K562 (cell line): ENCODE results near the gene UBA1. TPM values are rescaled to one million over a fixed set of nuclear protein-coding genes. Genes with fewer than 3 reads are reported as not detected.
A peak's percentile ranks its signal among the peaks of the same experiment; 100 is the strongest.

ENCODE experiments used
- ATAC-seq: fragments of 200-7000 bp; cut with Tn5 transposase; 3 replicates; pipeline ENCODE4 v1.9.1; 2020; ENCODE audit warnings: moderate library complexity
- BruUV-seq: library from RNA; stranded (reverse); fragments of 400-500 nt; replicated peaks from 2 replicates; lab custom pipeline; 2021; lab: Mats Ljungman, UMichigan
- CTCF ChIA-PET: fragments of 300-600 bp; formaldehyde crosslinking; extraction: SDS; loops from one replicate; lab custom pipeline; 2021; ENCODE audit warnings: low intra/inter-chr PET ratio; lab: Yijun Ruan, JAX
- POLR2A ChIA-PET: fragments of 300-600, 350-650 bp; sonication (Branson Sonifier 250); formaldehyde crosslinking; extraction: SDS; loops from one replicate; lab custom pipeline; 2021; ENCODE audit warnings: antibody characterized with exemption, inconsistent platforms; lab: Yijun Ruan, JAX
- DNase-seq, 4 experiments: peaks; one replicate each; pipeline versions ENCODE4 v3.0.0 to v3.0.0-alpha.2; 2011 to 2018; ENCODE audit warnings: low spot score in 3 of 4, mixed read lengths in 3 of 4; ENCODE audit errors: extremely low read depth in 1 of 4
- FAIRE-seq: peaks from 2 replicates; lab custom pipeline; 2011; peaks lifted over from hg19 to GRCh38; lab: Jason Lieb, UNC
- H2AFZ ChIP-seq: 2 replicates; pipeline ENCODE4 v1.6.0; 2011; ENCODE audit warnings: low read depth, low read length, control low read depth, inconsistent platforms
- H3K27ac ChIP-seq: fragments of 200-600 bp; 3 replicates; pipeline ENCODE4 v1.8.0; 2011; ENCODE audit warnings: low read depth, mild to moderate bottlenecking, control low read depth, inconsistent platforms, low read length, moderate library complexity, mixed read lengths; ENCODE audit errors: extremely low read depth
- H3K27me3 ChIP-seq, 2 experiments: fragments of 300-600 bp in 1 of 2; 2 replicates in 1 of 2; 3 replicates in 1 of 2; pipeline versions ENCODE4 v1.6.0 to v1.8.0; 2011; ENCODE audit warnings: inconsistent platforms in 2 of 2, low read length in 2 of 2, mild to moderate bottlenecking in 1 of 2, mixed read lengths in 1 of 2, moderate library complexity in 1 of 2; ENCODE audit not compliant: control insufficient read depth in 2 of 2, insufficient read depth in 2 of 2
- H3K36me3 ChIP-seq: fragments of 300-600 bp; 3 replicates; pipeline ENCODE4 v1.8.0; 2011; ENCODE audit warnings: mild to moderate bottlenecking, low read length, inconsistent platforms; ENCODE audit not compliant: control insufficient read depth, insufficient read depth
- H3K4me1 ChIP-seq, 2 experiments: fragments of 200-600 bp in 1 of 2; replicated peaks in 1 of 2; 2 replicates in 1 of 2; 3 replicates in 1 of 2; pipeline versions ENCODE4 v1.5.1 to v1.8.0; 2011; ENCODE audit warnings: inconsistent platforms in 2 of 2, low read length in 2 of 2, mild to moderate bottlenecking in 1 of 2, mixed read lengths in 1 of 2, moderate library complexity in 1 of 2; ENCODE audit not compliant: control insufficient read depth in 2 of 2, insufficient read depth in 2 of 2
- H3K4me2 ChIP-seq: 2 replicates; pipeline ENCODE4 v1.6.1; 2011; ENCODE audit warnings: low read length, control low read depth, inconsistent platforms, mixed read lengths; ENCODE audit not compliant: insufficient read depth
- H3K4me3 ChIP-seq: fragments of 200-600 bp; sonication (generic), shearing (Covaris generic); 2 replicates; pipeline ENCODE4 v1.5.1; 2016; ENCODE audit warnings: control low read depth, inconsistent platforms
- H3K79me2 ChIP-seq: fragments of 200-600 bp; 3 replicates; pipeline ENCODE4 v1.8.0; 2011; ENCODE audit warnings: low read length, inconsistent platforms; ENCODE audit not compliant: control insufficient read depth, insufficient read depth
- H3K9ac ChIP-seq, 2 experiments: 2 replicates each; pipeline versions ENCODE4 v1.6.0 to v1.6.1; 2011; ENCODE audit warnings: low read depth in 2 of 2, low read length in 2 of 2, control low read depth in 1 of 2, inconsistent platforms in 1 of 2, mild to moderate bottlenecking in 1 of 2, mixed read lengths in 1 of 2; ENCODE audit not compliant: insufficient read depth in 1 of 2
- H3K9me1 ChIP-seq: one replicate; pipeline ENCODE4 v1.6.0; 2011; ENCODE audit warnings: inconsistent platforms, mild to moderate bottlenecking, low read length, moderate library complexity; ENCODE audit not compliant: control insufficient read depth, insufficient read depth
- H3K9me3 ChIP-seq: replicated peaks from 2 replicates; pipeline ENCODE4 v1.5.1; 2011; ENCODE audit warnings: low read depth, low read length, inconsistent platforms; ENCODE audit not compliant: control insufficient read depth, insufficient read depth
- H4K20me1 ChIP-seq: replicated peaks from 2 replicates; pipeline ENCODE4 v1.6.1; 2011; ENCODE audit warnings: low read length, inconsistent platforms, mixed read lengths; ENCODE audit not compliant: control insufficient read depth, insufficient read depth
- ATF6 ChIP-seq: sonication (generic); formaldehyde crosslinking; IDR thresholded peaks from 2 replicates; pipeline ENCODE4 v1.4.0; 2020; ENCODE audit warnings: mild to moderate bottlenecking, missing genetic modification reagents
- ETV5 ChIP-seq: sonication (generic); formaldehyde crosslinking; IDR thresholded peaks from 2 replicates; pipeline ENCODE4 v1.4.0; 2020; ENCODE audit warnings: low read depth, mild to moderate bottlenecking, missing genetic modification reagents
- ETV6 ChIP-seq, 3 experiments: fragments of 150-350 bp in 1 of 3; sonication (generic) in 1 of 3; formaldehyde crosslinking in 1 of 3; IDR thresholded peaks; 2 replicates each; pipeline versions ENCODE4 v1.6.1 to v1.8.0; 2014 to 2022; ENCODE audit warnings: borderline replicate concordance in 2 of 3, low read depth in 2 of 3, antibody characterized with exemption in 1 of 3, low read length in 1 of 3, mild to moderate bottlenecking in 1 of 3, missing genetic modification reagents in 1 of 3
- FOXJ3 ChIP-seq: sonication (generic); formaldehyde crosslinking; IDR thresholded peaks from 2 replicates; pipeline ENCODE4 v1.4.0; 2020; ENCODE audit warnings: mild to moderate bottlenecking, missing genetic modification reagents
- KLF10 ChIP-seq: fragments of 250-450 bp; sonication (Bioruptor Pico); IDR thresholded peaks from 2 replicates; pipeline ENCODE4 v1.6.1; 2021; ENCODE audit warnings: matching md5 sums
- MEIS2 ChIP-seq: fragments of 450-650 bp; IDR thresholded peaks from 2 replicates; pipeline ENCODE4 v1.6.1; 2014; ENCODE audit warnings: mild to moderate bottlenecking; ENCODE audit not compliant: partially characterized antibody
- MYC ChIP-seq, 2 experiments: fragments of 250-450 bp in 1 of 2; sonication (Bioruptor Pico) in 1 of 2; IDR thresholded peaks; 2 replicates each; pipeline versions ENCODE4 v1.5.1 to v1.6.1; 2012 to 2021; ENCODE audit warnings: low read depth in 2 of 2, borderline replicate concordance in 1 of 2, improper control_type of control experiment in 1 of 2, low read length in 1 of 2, mild to moderate bottlenecking in 1 of 2, moderate library complexity in 1 of 2
- NFIC ChIP-seq: fragments of 450-650 bp; IDR thresholded peaks from 2 replicates; pipeline ENCODE4 v1.6.1; 2017; ENCODE audit warnings: mild to moderate bottlenecking, inconsistent platforms
- POLR2H ChIP-seq: IDR thresholded peaks from 2 replicates; pipeline ENCODE4 v1.6.1; 2016; ENCODE audit warnings: missing genetic modification characterization, low read depth, mild to moderate bottlenecking, control low read depth, missing compliant biosample characterization, moderate library complexity
- RBM25 ChIP-seq: fragments of 200-400 bp; formaldehyde crosslinking; IDR thresholded peaks from 2 replicates; pipeline ENCODE4 v1.6.1; 2018; ENCODE audit warnings: low read length, low read depth, moderate library complexity; ENCODE audit not compliant: severe bottlenecking
- SIN3A ChIP-seq, 2 experiments: fragments of 150-350 bp in 1 of 2; IDR thresholded peaks; 2 replicates each; pipeline ENCODE4 v1.6.1; 2011 to 2016; ENCODE audit warnings: borderline replicate concordance in 2 of 2, low read depth in 2 of 2, low read length in 2 of 2, mild to moderate bottlenecking in 2 of 2, moderate library complexity in 2 of 2; ENCODE audit not compliant: control insufficient read depth in 1 of 2
- SIRT6 ChIP-seq: IDR thresholded peaks from one replicate; pipeline ENCODE4 v1.6.1; 2012; ENCODE audit warnings: low read depth, mild to moderate bottlenecking, control low read depth, inconsistent platforms, low read length, moderate library complexity
- TAF9B ChIP-seq: fragments of 450-650 bp; IDR thresholded peaks from 2 replicates; pipeline ENCODE4 v1.6.1; 2018; ENCODE audit warnings: mild to moderate bottlenecking; ENCODE audit not compliant: partially characterized antibody
- TBP ChIP-seq: optimal IDR thresholded peaks from 2 replicates; pipeline ENCODE3; 2011; ENCODE audit warnings: low read depth, low read length, improper control_type of control experiment
- WGBS: fragments of 100-300 bp; shearing (Covaris generic); methylation state at CpG from one replicate; pipeline ENCODE4 v1.1.6; 2016; ENCODE audit warnings: low coverage, mixed read lengths; ENCODE audit not compliant: insufficient coverage; ENCODE audit errors: missing lambda C conversion rate; 5-methylcytosine and 5-hydroxymethylcytosine counted together
- in situ Hi-C: fragments of 300-500 bp; cut with MboI; formaldehyde crosslinking; loops from 4 replicates; pipeline ENCODE4 v1.15.0; 2018; ENCODE audit warnings: inconsistent platforms, mixed read lengths
- intact Hi-C: fragments of 100-400 bp; cut with micrococcal nuclease; formaldehyde crosslinking; loops from 2 replicates; pipeline ENCODE4 v1.14.2; 2022
- polyA plus RNA-seq, 8 experiments: library from polyadenylated mRNA; depleted of rRNA in 4 of 8; stranded (reverse) in 5 of 8; unstranded in 3 of 8; fragments of >200 nt; fragmentation: Nextera tagmentation in 2 of 8; fragmentation: Illumina TruSeq in 1 of 8; extraction: Ambion mirVana in 2 of 8; extraction: Trizol in 1 of 8; gene quantifications; 2 replicates each; pipeline versions ENCODE4 v1.2.1 to v1.2.3, GENCODE V29; 2011 to 2014; ENCODE audit warnings: inconsistent platforms in 1 of 8, missing spikeins in 1 of 8
- total RNA-seq, 7 experiments: library from RNA; depleted of rRNA in 6 of 7; stranded (reverse); fragments of >200 nt in 6 of 7; fragmentation: Illumina TruSeq in 2 of 7; extraction: Trizol in 2 of 7; gene quantifications; 2 replicates each; pipeline versions ENCODE4 v1.2.1 to v1.2.3, GENCODE V29; 2011 to 2021; ENCODE audit warnings: low replicate concordance in 1 of 7
- TF ChIP-seq, protein P1 (sequence below), 2 experiments: IDR thresholded peaks; 2 replicates each; pipeline ENCODE4 v1.6.1; 2011; ENCODE audit warnings: borderline replicate concordance in 1 of 2, control low read depth in 1 of 2, low read depth in 1 of 2, low read length in 1 of 2, mild to moderate bottlenecking in 1 of 2, mixed read lengths in 1 of 2, moderate library complexity in 1 of 2; ENCODE audit not compliant: insufficient read depth in 1 of 2, insufficient read length in 1 of 2, poor library complexity in 1 of 2, severe bottlenecking in 1 of 2; ENCODE audit errors: extremely low read depth in 1 of 2
- TF ChIP-seq, protein P2 (sequence below): sonication (generic); formaldehyde crosslinking; IDR thresholded peaks from 2 replicates; pipeline ENCODE4 v1.9.0; 2022; ENCODE audit warnings: mild to moderate bottlenecking, missing genetic modification reagents

UBA1 gene
- total and polyA plus RNA-seq, 9 of the 15 experiments (the other 6 are each of a cell fraction or from before 2014, with no cell fraction given) = 32.0 to 174 (median 93.6) TPM

GRCh38 chrX:47217852-47218279 lies 24.2 kb downstream of the UBA1 start:
- Histone ChIP-seq H3K27me3 (no peaks in the 10 kb centered on the region), H3K9me3 (no peaks in the 10 kb centered on the region), H3K36me3 (peaks cover 59% of the 10 kb centered on the region; the same call in 2 of the 3 replicates), H3K4me3 (peak overlapping the region; percentile 87), H3K9me1 (peaks cover 7% of the 10 kb centered on the region), H4K20me1 (peaks cover 34% of the 10 kb centered on the region), H3K79me2 (peaks cover 41% of the 10 kb centered on the region), H3K27ac (peak overlapping the region; percentile 96), H2AFZ (peak overlapping the region; percentile 99), H3K9ac (peak overlapping the region; percentile 96 to 99), H3K4me2 (peak overlapping the region; percentile 98), H3K4me1 (peaks cover 16 to 30% of the 10 kb centered on the region in 2 experiments; a peak in 4 of 5 replicates)
- DNase-seq (peak; percentile 94 to 96 (median 96)), ATAC-seq (peak; percentile 92), FAIRE-seq (peak; percentile 99)
- POLR2A ChIA-PET = interaction anchor here (0.6 to 2.8 kb wide), 9 partner anchors 9 to 300 kb away, joined by 3 to 21 read pairs (median 5); partner anchors contain the start of genes NDUFB11 and RBM10
- 5% methylated on average over 8 of the region's 31 CpGs for WGBS
- CTCF ChIA-PET = no interaction called here
- intact Hi-C loops = loop anchor here (1.0 kb wide), 1 partner anchor 15 kb away; the partner anchor contains the start of gene USP11
- no TSS peak for BruUV-seq
- in situ Hi-C loops = no loop called here
- peak; percentile 17; the same call in 1 of the 2 replicates for TF ChIP-seq MYC (IDR thresholded peaks at IDR 0.05; ENCODE audit: low read depth, low read length)
- TF ChIP-seq MYC (CRISPR knock-in tag; IDR thresholded peaks at IDR 0.05; ENCODE audit: borderline replicate concordance, low read depth) = no peak
- TF ChIP-seq MEIS2 = peak; percentile 38
- TF ChIP-seq, protein P1, sequence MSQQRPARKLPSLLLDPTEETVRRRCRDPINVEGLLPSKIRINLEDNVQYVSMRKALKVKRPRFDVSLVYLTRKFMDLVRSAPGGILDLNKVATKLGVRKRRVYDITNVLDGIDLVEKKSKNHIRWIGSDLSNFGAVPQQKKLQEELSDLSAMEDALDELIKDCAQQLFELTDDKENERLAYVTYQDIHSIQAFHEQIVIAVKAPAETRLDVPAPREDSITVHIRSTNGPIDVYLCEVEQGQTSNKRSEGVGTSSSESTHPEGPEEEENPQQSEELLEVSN (IDR thresholded peaks at IDR 0.05; ENCODE audit: borderline replicate concordance in 1 of 2, extremely low read depth in 1 of 2, insufficient read depth in 1 of 2, insufficient read length in 1 of 2, low read depth in 1 of 2, low read length in 1 of 2, poor library complexity in 1 of 2, severe bottlenecking in 1 of 2) = peak in 1 of 2 experiments; percentile 1
- no peak for TF ChIP-seq NFIC
- TF ChIP-seq ATF6 (CRISPR knock-in tag) = no peak
- TF ChIP-seq SIN3A (IDR thresholded peaks at IDR 0.05; ENCODE audit: borderline replicate concordance in 2 of 2, control insufficient read depth in 1 of 2, low read depth in 2 of 2, low read length in 2 of 2) = no peak
- no peak for TF ChIP-seq FOXJ3
- TF ChIP-seq POLR2H (tag) = no peak
- TF ChIP-seq RBM25 = no peak
- TF ChIP-seq KLF10 (CRISPR knock-in tag) = no peak
- TF ChIP-seq, protein P2, sequence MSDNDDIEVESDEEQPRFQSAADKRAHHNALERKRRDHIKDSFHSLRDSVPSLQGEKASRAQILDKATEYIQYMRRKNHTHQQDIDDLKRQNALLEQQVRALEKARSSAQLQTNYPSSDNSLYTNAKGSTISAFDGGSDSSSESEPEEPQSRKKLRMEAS (CRISPR knock-in tag) = no peak
- no peak for TF ChIP-seq TAF9B
- TF ChIP-seq ETV5 (CRISPR knock-in tag) = no peak
- no peak for TF ChIP-seq SIRT6
- TF ChIP-seq TBP = peak; percentile 42
- TF ChIP-seq ETV6 (IDR thresholded peaks at IDR 0.05; ENCODE audit: borderline replicate concordance in 1 of 2, low read depth in 2 of 2, low read length in 1 of 2) = no peak
- no peak for TF ChIP-seq ETV6 (CRISPR knock-in tag; IDR thresholded peaks at IDR 0.05; ENCODE audit: borderline replicate concordance)
